ENCODE data around the gene DCC.
"Not testable (repeated sequence)": the region's sequence is repeated elsewhere in the genome, so short reads cannot be mapped to it uniquely, and the experiment has no call there.

DNA sequence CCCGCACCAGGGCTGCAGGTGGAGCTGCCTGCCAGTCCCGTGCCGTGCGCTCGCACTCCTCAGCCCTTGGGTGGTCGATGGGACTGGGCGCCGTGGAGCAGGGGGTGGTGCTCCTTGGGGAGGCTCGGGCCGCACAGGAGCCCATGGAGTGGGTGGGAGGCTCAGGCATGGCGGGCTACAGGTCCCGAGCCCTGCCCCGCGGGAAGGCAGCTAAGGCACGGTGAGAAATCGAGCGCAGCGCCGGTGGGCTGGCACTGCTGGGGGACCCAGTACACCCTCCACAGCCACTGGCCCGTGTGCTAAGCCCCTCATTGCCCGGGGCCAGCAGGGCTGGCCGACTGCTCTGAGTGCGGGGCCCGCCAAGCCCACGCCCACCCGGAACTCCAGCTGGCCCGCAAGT lies 26.9 kb downstream of the DCC start:
- not testable (repeated sequence) for TF ChIP-seq POLR2A (IDR thresholded peaks at IDR 0.05)
- TF ChIP-seq, protein P1, sequence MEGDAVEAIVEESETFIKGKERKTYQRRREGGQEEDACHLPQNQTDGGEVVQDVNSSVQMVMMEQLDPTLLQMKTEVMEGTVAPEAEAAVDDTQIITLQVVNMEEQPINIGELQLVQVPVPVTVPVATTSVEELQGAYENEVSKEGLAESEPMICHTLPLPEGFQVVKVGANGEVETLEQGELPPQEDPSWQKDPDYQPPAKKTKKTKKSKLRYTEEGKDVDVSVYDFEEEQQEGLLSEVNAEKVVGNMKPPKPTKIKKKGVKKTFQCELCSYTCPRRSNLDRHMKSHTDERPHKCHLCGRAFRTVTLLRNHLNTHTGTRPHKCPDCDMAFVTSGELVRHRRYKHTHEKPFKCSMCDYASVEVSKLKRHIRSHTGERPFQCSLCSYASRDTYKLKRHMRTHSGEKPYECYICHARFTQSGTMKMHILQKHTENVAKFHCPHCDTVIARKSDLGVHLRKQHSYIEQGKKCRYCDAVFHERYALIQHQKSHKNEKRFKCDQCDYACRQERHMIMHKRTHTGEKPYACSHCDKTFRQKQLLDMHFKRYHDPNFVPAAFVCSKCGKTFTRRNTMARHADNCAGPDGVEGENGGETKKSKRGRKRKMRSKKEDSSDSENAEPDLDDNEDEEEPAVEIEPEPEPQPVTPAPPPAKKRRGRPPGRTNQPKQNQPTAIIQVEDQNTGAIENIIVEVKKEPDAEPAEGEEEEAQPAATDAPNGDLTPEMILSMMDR (IDR thresholded peaks at IDR 0.05): not testable (repeated sequence)

Data from body of pancreas (tissue), 4 donors.